IMR-90 (cell line): ENCODE measurements around the gene TRHDE. TPM values are rescaled to one million over a fixed set of nuclear protein-coding genes. Genes with fewer than 3 reads are reported as not detected.

Source experiments
- ATAC-seq: fragments of 200-7000 bp; cut with Tn5 transposase; 2 replicates; pipeline ENCODE4 v1.9.1; 2020; ENCODE audit warnings: low read depth, mild to moderate bottlenecking, moderate library complexity
- BruUV-seq: library from RNA; stranded (reverse); fragments of 400-500 nt; replicated peaks from 2 replicates; lab custom pipeline; 2021; lab: Mats Ljungman, UMichigan
- CTCF ChIA-PET: fragments of 300-600 bp; formaldehyde crosslinking; extraction: SDS; loops from one replicate; lab custom pipeline; 2021; ENCODE audit warnings: antibody characterized with exemption; lab: Yijun Ruan, JAX
- POLR2A ChIA-PET: fragments of 300-600 bp; sonication (Branson Sonifier 250); formaldehyde crosslinking; loops from one replicate; lab custom pipeline; 2022; ENCODE audit warnings: antibody characterized with exemption; ENCODE audit not compliant: unreplicated experiment; lab: Charles Lee
- DNase-seq: peaks from one replicate; pipeline ENCODE4 v3.0.0; 2013
- H2AFZ ChIP-seq: replicated peaks from 2 replicates; pipeline ENCODE3; 2013; ENCODE audit warnings: low read length, mild to moderate bottlenecking; ENCODE audit not compliant: poor library complexity
- H2AK5ac ChIP-seq: 2 replicates; pipeline ENCODE4 v1.6.1; 2013; ENCODE audit warnings: low read depth, low read length, inconsistent platforms
- H2AK9ac ChIP-seq: replicated peaks from 2 replicates; pipeline ENCODE3; 2013; ENCODE audit warnings: mild to moderate bottlenecking, low read depth, low read length, moderate library complexity; ENCODE audit not compliant: poor library complexity
- H2BK120ac ChIP-seq: 2 replicates; pipeline ENCODE4 v1.6.1; 2013; ENCODE audit warnings: low read depth, low read length, inconsistent platforms
- H2BK15ac ChIP-seq: 3 replicates; pipeline ENCODE4 v1.6.1; 2013; ENCODE audit warnings: low read depth, low read length, inconsistent platforms
- H2BK20ac ChIP-seq: 2 replicates; pipeline ENCODE4 v1.6.1; 2013; ENCODE audit warnings: low read depth, mild to moderate bottlenecking, inconsistent platforms, low read length, moderate library complexity
- H2BK5ac ChIP-seq: 2 replicates; pipeline ENCODE4 v1.6.1; 2013; ENCODE audit warnings: mild to moderate bottlenecking, low read depth, low read length, inconsistent platforms; ENCODE audit not compliant: poor library complexity, severe bottlenecking
- H3K14ac ChIP-seq: replicated peaks from 2 replicates; pipeline ENCODE4 v1.6.1; 2013; ENCODE audit warnings: low read depth, low read length, inconsistent platforms
- H3K18ac ChIP-seq: 2 replicates; pipeline ENCODE4 v1.6.1; 2013; ENCODE audit warnings: low read depth, low read length, control low read depth
- H3K23ac ChIP-seq: 2 replicates; pipeline ENCODE4 v1.6.1; 2013; ENCODE audit warnings: low read depth, low read length, inconsistent platforms
- H3K27ac ChIP-seq: 2 replicates; pipeline ENCODE4 v1.5.1; 2013; ENCODE audit warnings: mild to moderate bottlenecking, control low read depth, low read length; ENCODE audit not compliant: insufficient read depth
- H3K27me3 ChIP-seq: 2 replicates; pipeline ENCODE4 v1.6.1; 2013; ENCODE audit warnings: low read length; ENCODE audit not compliant: control insufficient read depth, insufficient read depth
- H3K36me3 ChIP-seq: 2 replicates; pipeline ENCODE4 v1.6.1; 2013; ENCODE audit warnings: low read length, mixed read lengths; ENCODE audit not compliant: control insufficient read depth, insufficient read depth
- H3K4ac ChIP-seq: 2 replicates; pipeline ENCODE4 v1.6.1; 2013; ENCODE audit warnings: low read depth, low read length, inconsistent platforms
- H3K4me1 ChIP-seq: 2 replicates; pipeline ENCODE4 v1.6.1; 2013; ENCODE audit warnings: low read length, mixed read lengths; ENCODE audit not compliant: control insufficient read depth, insufficient read depth
- H3K4me2 ChIP-seq: 2 replicates; pipeline ENCODE4 v1.6.1; 2013; ENCODE audit warnings: low read depth, mild to moderate bottlenecking, control low read depth, low read length, moderate library complexity
- H3K4me3 ChIP-seq: 2 replicates; pipeline ENCODE4 v1.5.1; 2013; ENCODE audit warnings: low read depth, mild to moderate bottlenecking, control low read depth, low read length, moderate library complexity; ENCODE audit not compliant: insufficient read depth
- H3K56ac ChIP-seq: 2 replicates; pipeline ENCODE4 v1.6.1; 2013; ENCODE audit warnings: low read length, inconsistent platforms; ENCODE audit not compliant: insufficient read depth; ENCODE audit errors: extremely low read depth
- H3K79me1 ChIP-seq, 2 experiments: 2 replicates each; pipeline ENCODE4 v1.6.1; 2013; ENCODE audit warnings: low read length in 2 of 2, inconsistent platforms in 1 of 2, low read depth in 1 of 2
- H3K9ac ChIP-seq: 2 replicates; pipeline ENCODE4 v1.6.1; 2013; ENCODE audit warnings: low read depth, low read length, control low read depth
- H3K9me1 ChIP-seq: 2 replicates; pipeline ENCODE4 v1.6.1; 2013; ENCODE audit warnings: low read length, inconsistent platforms; ENCODE audit not compliant: insufficient read depth
- H3K9me3 ChIP-seq: 2 replicates; pipeline ENCODE4 v1.6.1; 2013; ENCODE audit warnings: low read length; ENCODE audit not compliant: control insufficient read depth, insufficient read depth
- H4K20me1 ChIP-seq: 2 replicates; pipeline ENCODE4 v1.6.1; 2013; ENCODE audit warnings: low read length, inconsistent platforms; ENCODE audit not compliant: insufficient read depth
- H4K5ac ChIP-seq: 2 replicates; pipeline ENCODE4 v1.6.1; 2013; ENCODE audit warnings: mild to moderate bottlenecking, low read depth, low read length, control low read depth
- H4K8ac ChIP-seq, 2 experiments: 2 replicates each; pipeline ENCODE4 v1.6.1; 2013; ENCODE audit warnings: low read depth in 2 of 2, low read length in 2 of 2, control low read depth in 1 of 2, inconsistent platforms in 1 of 2
- H4K91ac ChIP-seq: 2 replicates; pipeline ENCODE4 v1.6.1; 2013; ENCODE audit warnings: low read depth, low read length, inconsistent platforms; ENCODE audit not compliant: insufficient read depth
- BHLHE40 ChIP-seq: fragments of 150-350 bp; IDR thresholded peaks from 2 replicates; pipeline ENCODE4 v1.6.1; 2016; ENCODE audit warnings: mild to moderate bottlenecking, low read depth, low read length
- FOS ChIP-seq: fragments of 150-350 bp; IDR thresholded peaks from 2 replicates; pipeline ENCODE4 v1.6.1; 2016; ENCODE audit warnings: low read depth, low read length
- MAFK ChIP-seq: IDR thresholded peaks from 2 replicates; pipeline ENCODE4 v1.6.1; 2012; ENCODE audit warnings: low read depth, low read length, improper control_type of control experiment
- MAZ ChIP-seq: IDR thresholded peaks from 2 replicates; pipeline ENCODE4 v1.6.1; 2012; ENCODE audit warnings: low read depth, mild to moderate bottlenecking, low read length, improper control_type of control experiment, moderate library complexity, borderline replicate concordance
- NFE2L2 ChIP-seq: fragments of 150-350 bp; IDR thresholded peaks from 2 replicates; pipeline ENCODE4 v1.6.1; 2016; ENCODE audit warnings: low read depth, mild to moderate bottlenecking, low read length
- POLR2A ChIP-seq: IDR thresholded peaks from 2 replicates; pipeline ENCODE4 v1.6.1; 2012; ENCODE audit warnings: mild to moderate bottlenecking, low read depth, low read length
- RAD21 ChIP-seq: IDR thresholded peaks from 2 replicates; pipeline ENCODE4 v1.6.1; 2012; ENCODE audit warnings: low read length, improper control_type of control experiment
- RCOR1 ChIP-seq: IDR thresholded peaks from 2 replicates; pipeline ENCODE4 v1.6.1; 2012; ENCODE audit warnings: mild to moderate bottlenecking, low read length, improper control_type of control experiment; ENCODE audit not compliant: insufficient replicate concordance
- RFX5 ChIP-seq: IDR thresholded peaks from 2 replicates; pipeline ENCODE4 v1.8.0; 2012; ENCODE audit warnings: low read depth, mild to moderate bottlenecking, low read length, moderate library complexity
- SMC3 ChIP-seq: fragments of 150-350 bp; IDR thresholded peaks from 2 replicates; pipeline ENCODE4 v1.6.1; 2016; ENCODE audit warnings: low read depth, mild to moderate bottlenecking, antibody characterized with exemption, low read length, moderate library complexity
- WGBS, 2 experiments: methylation state at CpG; one replicate each; pipeline versions ENCODE4 v1.1.5 to v1.1.7; 2013; ENCODE audit warnings: missing lambda C conversion rate in 2 of 2; ENCODE audit not compliant: insufficient read length in 1 of 2; ENCODE audit errors: extremely low coverage in 2 of 2; 5-methylcytosine and 5-hydroxymethylcytosine counted together
- dilution Hi-C: fragments of 300-500 bp; cut with HindIII; formaldehyde crosslinking; loops from one replicate; pipeline ENCODE4 v1.14.3; 2018; ENCODE audit warnings: low sequenced_read_pairs; ENCODE audit not compliant: unreplicated experiment
- in situ Hi-C: fragments of 300-500 bp; cut with MboI; formaldehyde crosslinking; loops from 3 replicates; pipeline ENCODE4 v1.14.3; 2019; ENCODE audit warnings: low sequenced_read_pairs, inconsistent platforms, mixed read lengths
- intact Hi-C: fragments of 100-400 bp; cut with micrococcal nuclease; formaldehyde crosslinking; loops from 2 replicates; pipeline ENCODE4 v1.10.0; 2022
- polyA plus RNA-seq, 3 experiments: library from polyadenylated mRNA; depleted of rRNA; stranded (reverse); fragments of >200 nt; gene quantifications; 2 replicates each; pipeline ENCODE4 v1.2.3, GENCODE V29; 2012; ENCODE audit warnings: low replicate concordance in 1 of 3
- total RNA-seq: library from RNA; depleted of rRNA; stranded (reverse); fragments of >200 nt; gene quantifications from 2 replicates; pipeline ENCODE4 v1.2.3, GENCODE V29; 2012
- TF ChIP-seq, protein P1 (sequence below): fragments of 150-350 bp; IDR thresholded peaks from 2 replicates; pipeline ENCODE4 v1.6.1; 2016; ENCODE audit warnings: low read depth, mild to moderate bottlenecking, low read length, moderate library complexity, borderline replicate concordance
- TF ChIP-seq, protein P2 (sequence below): conservative IDR thresholded peaks from 2 replicates; pipeline ENCODE4 v1.5.1; 2012; ENCODE audit warnings: mild to moderate bottlenecking, low read depth, low read length, improper control_type of control experiment
- TF ChIP-seq, protein P3 (sequence below): fragments of 150-350 bp; IDR thresholded peaks from 2 replicates; pipeline ENCODE4 v1.6.1; 2017; ENCODE audit warnings: mild to moderate bottlenecking, antibody characterized with exemption, low read length, low read depth

TRHDE gene
- total and polyA plus RNA-seq, 2 of the 4 experiments (the other 2 are of a cell fraction): 33.7 to 65.1 TPM

DNA sequence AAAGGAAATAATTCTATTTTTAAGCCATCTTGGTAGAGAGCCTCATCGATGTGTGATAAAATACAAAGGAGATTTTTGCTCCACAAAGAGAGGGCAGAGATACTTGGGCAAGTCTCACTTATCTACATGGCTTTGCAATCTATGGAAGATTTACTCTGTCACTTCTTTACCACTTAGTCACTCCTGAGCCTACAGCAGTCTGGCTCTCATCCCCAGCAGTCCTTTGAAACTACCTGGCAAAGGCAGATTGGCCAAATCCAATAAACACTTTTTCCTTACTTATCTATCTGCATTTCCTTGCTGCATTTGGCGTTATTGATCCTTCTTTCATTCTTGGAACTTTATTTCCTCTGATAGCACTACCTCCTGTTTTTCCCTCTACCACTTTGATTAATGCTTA is 170.0 kb downstream of the TRHDE start:
- H2AK5ac ChIP-seq: no peak overlapping the region
- WGBS, 2 experiments: no CpG with 5 or more reads among the region's 2 CpGs
- CTCF ChIA-PET: no interaction called here
- no peak overlapping the region for H3K9ac ChIP-seq
- no peak overlapping the region for H2BK20ac ChIP-seq
- no peak overlapping the region for H2BK15ac ChIP-seq
- H2AK9ac ChIP-seq: no peak overlapping the region
- H4K20me1 ChIP-seq: no peaks in the 10 kb centered on the region; the same call in 1 of the 2 replicates
- H3K27ac ChIP-seq: no peak overlapping the region
- no peak overlapping the region for H3K23ac ChIP-seq
- ATAC-seq: no peak
- H3K9me1 ChIP-seq: no peaks in the 10 kb centered on the region
- no peak overlapping the region for H3K18ac ChIP-seq
- no peak overlapping the region; the same call in 1 of the 2 replicates for H3K4me2 ChIP-seq
- H3K9me3 ChIP-seq: no peaks in the 10 kb centered on the region
- in situ Hi-C loops (no loop called here), intact Hi-C loops (no loop called here), dilution Hi-C loops (no loop called here)
- TF ChIP-seq, protein P1, sequence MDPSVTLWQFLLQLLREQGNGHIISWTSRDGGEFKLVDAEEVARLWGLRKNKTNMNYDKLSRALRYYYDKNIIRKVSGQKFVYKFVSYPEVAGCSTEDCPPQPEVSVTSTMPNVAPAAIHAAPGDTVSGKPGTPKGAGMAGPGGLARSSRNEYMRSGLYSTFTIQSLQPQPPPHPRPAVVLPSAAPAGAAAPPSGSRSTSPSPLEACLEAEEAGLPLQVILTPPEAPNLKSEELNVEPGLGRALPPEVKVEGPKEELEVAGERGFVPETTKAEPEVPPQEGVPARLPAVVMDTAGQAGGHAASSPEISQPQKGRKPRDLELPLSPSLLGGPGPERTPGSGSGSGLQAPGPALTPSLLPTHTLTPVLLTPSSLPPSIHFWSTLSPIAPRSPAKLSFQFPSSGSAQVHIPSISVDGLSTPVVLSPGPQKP: no peak
- TF ChIP-seq, protein P2, sequence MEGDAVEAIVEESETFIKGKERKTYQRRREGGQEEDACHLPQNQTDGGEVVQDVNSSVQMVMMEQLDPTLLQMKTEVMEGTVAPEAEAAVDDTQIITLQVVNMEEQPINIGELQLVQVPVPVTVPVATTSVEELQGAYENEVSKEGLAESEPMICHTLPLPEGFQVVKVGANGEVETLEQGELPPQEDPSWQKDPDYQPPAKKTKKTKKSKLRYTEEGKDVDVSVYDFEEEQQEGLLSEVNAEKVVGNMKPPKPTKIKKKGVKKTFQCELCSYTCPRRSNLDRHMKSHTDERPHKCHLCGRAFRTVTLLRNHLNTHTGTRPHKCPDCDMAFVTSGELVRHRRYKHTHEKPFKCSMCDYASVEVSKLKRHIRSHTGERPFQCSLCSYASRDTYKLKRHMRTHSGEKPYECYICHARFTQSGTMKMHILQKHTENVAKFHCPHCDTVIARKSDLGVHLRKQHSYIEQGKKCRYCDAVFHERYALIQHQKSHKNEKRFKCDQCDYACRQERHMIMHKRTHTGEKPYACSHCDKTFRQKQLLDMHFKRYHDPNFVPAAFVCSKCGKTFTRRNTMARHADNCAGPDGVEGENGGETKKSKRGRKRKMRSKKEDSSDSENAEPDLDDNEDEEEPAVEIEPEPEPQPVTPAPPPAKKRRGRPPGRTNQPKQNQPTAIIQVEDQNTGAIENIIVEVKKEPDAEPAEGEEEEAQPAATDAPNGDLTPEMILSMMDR: no peak
- TF ChIP-seq, protein P3, sequence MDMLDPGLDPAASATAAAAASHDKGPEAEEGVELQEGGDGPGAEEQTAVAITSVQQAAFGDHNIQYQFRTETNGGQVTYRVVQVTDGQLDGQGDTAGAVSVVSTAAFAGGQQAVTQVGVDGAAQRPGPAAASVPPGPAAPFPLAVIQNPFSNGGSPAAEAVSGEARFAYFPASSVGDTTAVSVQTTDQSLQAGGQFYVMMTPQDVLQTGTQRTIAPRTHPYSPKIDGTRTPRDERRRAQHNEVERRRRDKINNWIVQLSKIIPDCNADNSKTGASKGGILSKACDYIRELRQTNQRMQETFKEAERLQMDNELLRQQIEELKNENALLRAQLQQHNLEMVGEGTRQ: no peak
- no peak for TF ChIP-seq FOS
- TF ChIP-seq RFX5: no peak
- no peak for TF ChIP-seq BHLHE40
- no peak for TF ChIP-seq MAZ
- no peak for TF ChIP-seq MAFK
- no peak for TF ChIP-seq RAD21
- TF ChIP-seq SMC3: no peak
- no peak for TF ChIP-seq POLR2A
- TF ChIP-seq RCOR1: no peak
- TF ChIP-seq NFE2L2: no peak
- H3K4me1 ChIP-seq: no peaks in the 10 kb centered on the region; the same call in 1 of the 2 replicates
- POLR2A ChIA-PET: no interaction called here
- H3K79me1 ChIP-seq: peaks cover 9 to 31% of the 10 kb centered on the region in 2 experiments; a peak in 3 of 4 replicates
- no peak overlapping the region for H3K4ac ChIP-seq
- no peak overlapping the region for H3K14ac ChIP-seq
- peak; percentile 47 for DNase-seq
- no peaks in the 10 kb centered on the region for H3K36me3 ChIP-seq
- no peak overlapping the region for H3K4me3 ChIP-seq
- no TSS peak for BruUV-seq
- no peak overlapping the region for H2AFZ ChIP-seq
- H3K27me3 ChIP-seq: no peaks in the 10 kb centered on the region
- H2BK120ac ChIP-seq: no peak overlapping the region
- no peak overlapping the region for H3K56ac ChIP-seq
- H2BK5ac ChIP-seq: no peak overlapping the region
- no peak overlapping the region for H4K8ac ChIP-seq
- no peak overlapping the region for H4K91ac ChIP-seq
- H4K5ac ChIP-seq: no peak overlapping the region
